A673 (cell line): ENCODE results near the gene FAM50A. TPM values are rescaled to one million over a fixed set of nuclear protein-coding genes. Genes with fewer than 3 reads are reported as not detected.
A peak's percentile ranks its signal among the peaks of the same experiment; 100 is the strongest.

Experiments
- BruUV-seq: library from RNA; stranded (reverse); fragments of 400-500 nt; replicated peaks from 2 replicates; lab custom pipeline; 2021; lab: Mats Ljungman, UMichigan
- CTCF ChIA-PET: fragments of 300-600 bp; sonication (Branson Sonifier 250); formaldehyde crosslinking; loops from one replicate; lab custom pipeline; 2022; ENCODE audit warnings: antibody characterized with exemption; lab: Charles Lee
- POLR2A ChIA-PET: fragments of 300-600 bp; sonication (Branson Sonifier 250); formaldehyde crosslinking; loops from one replicate; lab custom pipeline; 2022; ENCODE audit warnings: antibody characterized with exemption; ENCODE audit not compliant: low non-redundant PET; lab: Charles Lee
- DNase-seq: peaks from one replicate; pipeline ENCODE4 v3.0.0-alpha.2; 2015; ENCODE audit warnings: low spot score
- H3K27ac ChIP-seq: fragments of 200-600 bp; sonication (generic); 2 replicates; pipeline ENCODE4 v1.5.1; 2016; ENCODE audit warnings: mixed run types, low read depth, mild to moderate bottlenecking, mixed read lengths, antibody characterized with exemption, low read length; ENCODE audit not compliant: poor library complexity, severe bottlenecking
- H3K27me3 ChIP-seq: fragments of 200-600 bp; sonication (generic); replicated peaks from 2 replicates; pipeline ENCODE4 v1.6.1; 2017; ENCODE audit warnings: mixed run types, low read depth, mild to moderate bottlenecking, mixed read lengths, antibody characterized with exemption, low read length; ENCODE audit not compliant: insufficient read depth, poor library complexity
- H3K36me3 ChIP-seq: fragments of 200-600 bp; sonication (generic); 2 replicates; pipeline ENCODE4 v1.6.1; 2016; ENCODE audit warnings: mixed run types, mild to moderate bottlenecking, mixed read lengths, antibody characterized with exemption, low read length; ENCODE audit not compliant: insufficient read depth, poor library complexity, severe bottlenecking
- H3K4me1 ChIP-seq: fragments of 200-600 bp; sonication (generic); 2 replicates; pipeline ENCODE4 v1.6.1; 2017; ENCODE audit warnings: mixed run types, mild to moderate bottlenecking, mixed read lengths, antibody characterized with exemption, low read length; ENCODE audit not compliant: insufficient read depth, poor library complexity, severe bottlenecking
- H3K4me3 ChIP-seq: fragments of 200-600 bp; sonication (generic); 2 replicates; pipeline ENCODE4 v1.5.1; 2016; ENCODE audit warnings: low read depth, mixed run types, mild to moderate bottlenecking, mixed read lengths, low read length; ENCODE audit not compliant: poor library complexity, severe bottlenecking
- H3K9me3 ChIP-seq: fragments of 200-600 bp; sonication (generic); 2 replicates; pipeline ENCODE4 v1.6.1; 2016; ENCODE audit warnings: mixed run types, low read depth, mild to moderate bottlenecking, mixed read lengths, antibody characterized with exemption, low read length; ENCODE audit not compliant: poor library complexity, severe bottlenecking
- CTCF ChIP-seq: fragments of 300-800, 200-600 bp; sonication (generic); conservative IDR thresholded peaks from 2 replicates; pipeline ENCODE4 v1.5.1; 2017; ENCODE audit warnings: low read depth, mild to moderate bottlenecking, antibody characterized with exemption, low read length, moderate library complexity, mixed read lengths
- EZH2 ChIP-seq: fragments of 200-600 bp; sonication (generic); IDR thresholded peaks from 2 replicates; pipeline ENCODE4 v1.6.1; 2017; ENCODE audit warnings: borderline replicate concordance, low read depth, mild to moderate bottlenecking, mixed read lengths, antibody characterized with exemption, low read length; ENCODE audit not compliant: poor library complexity, severe bottlenecking
- intact Hi-C: fragments of 100-400 bp; cut with micrococcal nuclease; formaldehyde crosslinking; loops from one replicate; pipeline ENCODE4 v1.10.0; 2022; ENCODE audit not compliant: unreplicated experiment
- total RNA-seq: library from RNA; stranded (reverse); gene quantifications from 2 replicates; pipeline ENCODE4 v1.2.3, GENCODE V29; 2021

Gene FAM50A
- total RNA-seq, 1 experiment from 2014 or later, result 83.7 TPM

GRCh38 chrX:154488336-154489075 is 44.6 kb downstream of the FAM50A start:
- peaks cover 11% of the 10 kb centered on the region for H3K36me3 ChIP-seq
- no TSS peak for BruUV-seq
- DNase-seq, result no peak
- CTCF ChIA-PET, result no interaction called here
- intact Hi-C loops, result no loop called here
- H3K27me3 ChIP-seq, result no peaks in the 10 kb centered on the region
- no peaks in the 10 kb centered on the region for H3K9me3 ChIP-seq
- H3K27ac ChIP-seq, result no peak overlapping the region
- TF ChIP-seq EZH2, result no peak
- TF ChIP-seq CTCF, result no peak
- peaks cover 5% of the 10 kb centered on the region for H3K4me1 ChIP-seq
- no peak overlapping the region for H3K4me3 ChIP-seq
- POLR2A ChIA-PET, result no interaction called here

- no TSS peak for BruUV-seq
- no peak for TF ChIP-seq EZH2
- no peak for TF ChIP-seq CTCF
Observed at GRCh38 chrX:154489182-154489581, 45.2 kb downstream of the FAM50A start.

GRCh38 chrX:154490021-154490413 is 46.1 kb downstream of the FAM50A start:
- ChIA-PET POLR2A (no interaction called here), CTCF (no interaction called here)
- BruUV-seq, result no TSS peak
- intact Hi-C loops, result no loop called here
- peak overlapping the region; percentile 80 for H3K27ac ChIP-seq
- H3K4me3 ChIP-seq, result peak overlapping the region; percentile 60
- H3K27me3 ChIP-seq, result no peaks in the 10 kb centered on the region
- H3K9me3 ChIP-seq, result no peaks in the 10 kb centered on the region
- peaks cover 5% of the 10 kb centered on the region for H3K4me1 ChIP-seq
- no peak for TF ChIP-seq EZH2
- no peak for TF ChIP-seq CTCF
- DNase-seq, result no peak
- H3K36me3 ChIP-seq, result peaks cover 4% of the 10 kb centered on the region

More at GRCh38 chrX:154489182-154489581, 45.2 kb downstream of the FAM50A start:
- H3K4me3 ChIP-seq, result no peak overlapping the region
- no peaks in the 10 kb centered on the region for H3K9me3 ChIP-seq
- intact Hi-C loops, result no loop called here
- no peaks in the 10 kb centered on the region for H3K27me3 ChIP-seq
- peaks cover 5% of the 10 kb centered on the region for H3K4me1 ChIP-seq
- H3K36me3 ChIP-seq, result peaks cover 11% of the 10 kb centered on the region
- POLR2A ChIA-PET, result no interaction called here
- no peak overlapping the region for H3K27ac ChIP-seq
- CTCF ChIA-PET, result no interaction called here
- no peak for DNase-seq
